GM18520 (cell line): ENCODE data around the gene SPEG.
"Not testable (repeated sequence)": the region's sequence is repeated elsewhere in the genome, so short reads cannot be mapped to it uniquely, and the experiment has no call there.

Experiments
- ATAC-seq: cut with Tn5 transposase; IDR thresholded peaks from one replicate; pipeline ENCODE4 v1.9.1; 2021; ENCODE audit not compliant: unreplicated experiment

Gene SPEG

DNA sequence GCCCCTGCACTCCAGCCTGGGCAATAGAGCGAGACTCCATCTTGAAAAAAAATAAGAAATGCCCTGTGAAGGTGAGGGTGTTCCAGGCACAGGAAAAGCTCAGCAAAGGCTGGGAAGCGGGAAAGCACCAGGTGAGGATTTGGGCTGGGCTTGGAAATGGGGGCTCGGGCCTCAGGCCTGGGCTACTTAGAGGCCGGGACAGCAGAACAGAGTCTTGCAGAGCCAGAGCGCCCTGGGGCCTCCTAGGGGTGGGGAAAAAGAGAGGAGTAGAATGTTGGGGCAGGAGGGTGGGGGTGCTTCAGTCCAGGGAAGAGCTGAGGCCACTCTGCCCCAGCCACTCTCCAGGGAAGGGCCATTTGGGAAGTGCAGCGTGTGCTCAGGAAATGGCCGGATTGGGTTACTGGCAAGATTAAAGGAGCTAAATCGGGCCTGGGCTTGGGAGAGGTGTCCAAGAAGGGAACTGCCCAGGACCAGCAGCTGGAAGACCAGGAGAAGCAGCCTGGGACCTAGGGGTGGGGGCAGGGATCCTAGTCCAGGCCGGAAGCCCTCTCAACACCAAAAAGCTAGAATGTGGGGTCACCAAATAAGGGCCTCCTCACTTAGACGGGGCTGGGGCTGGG, 30.2 kb upstream of the SPEG start:
- ATAC-seq = no peak

DNA sequence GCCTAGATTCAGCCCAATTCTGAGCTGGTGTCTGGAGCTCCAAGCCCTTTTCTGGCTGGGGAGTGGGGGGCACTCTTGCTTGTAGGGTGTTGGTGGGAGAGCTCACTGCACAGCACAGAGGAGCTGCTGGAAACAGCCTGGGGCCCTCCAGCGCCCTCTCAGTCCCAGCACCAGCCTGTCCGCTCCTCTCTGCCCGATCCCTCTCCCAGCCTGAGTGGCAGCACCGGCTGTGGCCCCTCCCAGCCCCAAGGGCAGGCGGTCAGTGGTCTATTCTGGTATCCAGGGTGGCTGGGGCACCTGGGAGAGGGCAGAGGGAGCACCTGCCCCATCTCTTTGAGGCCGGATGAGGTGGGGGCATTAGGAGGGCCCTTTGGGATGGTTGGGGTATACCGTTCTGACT, 29.7 kb upstream of the SPEG start:
- no peak for ATAC-seq

GRCh38 chr2:219405451-219405850, 29.2 kb upstream of the SPEG start:
- no peak for ATAC-seq

- no peak for ATAC-seq
These were observed 28.4 kb upstream of the SPEG start for GRCh38 chr2:219405958-219406860.

- ATAC-seq = no peak
These were observed 27.8 kb upstream of the SPEG start for GRCh38 chr2:219406861-219407230.

DNA sequence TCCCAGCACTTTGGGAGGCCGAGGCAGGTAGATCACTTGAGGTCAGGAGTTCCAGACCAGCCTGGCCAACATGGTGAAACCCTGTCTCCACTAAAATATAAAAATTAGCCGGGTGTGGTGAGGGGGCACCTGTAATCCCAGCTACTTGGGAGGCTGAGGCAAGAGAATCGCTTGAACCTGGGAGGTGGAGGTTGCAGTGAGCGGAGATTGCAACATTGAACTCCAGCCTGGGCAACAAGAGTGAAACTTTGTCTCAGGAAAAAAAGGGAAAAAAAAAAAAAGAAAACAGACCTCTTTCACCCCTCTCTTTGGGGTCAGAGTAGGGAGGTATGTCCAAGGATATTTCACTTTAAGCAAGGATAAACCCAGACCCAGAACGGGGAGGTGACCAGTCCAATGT, 27.3 kb upstream of the SPEG start:
- ATAC-seq = not testable (repeated sequence)

DNA sequence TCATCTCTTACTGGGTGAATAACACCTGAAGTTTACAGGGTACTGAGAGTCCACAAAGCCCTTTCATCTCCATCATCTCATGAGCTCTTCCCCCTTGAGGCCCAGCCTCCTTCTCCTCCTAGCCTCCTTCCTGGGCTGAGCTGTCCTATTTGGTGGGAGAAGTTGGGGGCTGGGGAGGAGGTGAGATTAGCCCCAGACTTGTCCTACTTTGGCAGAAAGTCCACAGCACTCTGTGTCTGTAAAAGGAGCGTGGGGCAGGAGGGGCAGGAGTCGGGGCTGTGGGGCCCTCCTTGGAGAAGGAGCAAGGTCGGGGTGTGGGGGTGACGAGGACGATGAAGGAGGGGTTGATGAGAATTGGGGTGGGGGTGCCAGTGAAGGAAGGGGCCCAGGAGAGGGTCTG, 26.4 kb upstream of the SPEG start:
- no peak for ATAC-seq

DNA sequence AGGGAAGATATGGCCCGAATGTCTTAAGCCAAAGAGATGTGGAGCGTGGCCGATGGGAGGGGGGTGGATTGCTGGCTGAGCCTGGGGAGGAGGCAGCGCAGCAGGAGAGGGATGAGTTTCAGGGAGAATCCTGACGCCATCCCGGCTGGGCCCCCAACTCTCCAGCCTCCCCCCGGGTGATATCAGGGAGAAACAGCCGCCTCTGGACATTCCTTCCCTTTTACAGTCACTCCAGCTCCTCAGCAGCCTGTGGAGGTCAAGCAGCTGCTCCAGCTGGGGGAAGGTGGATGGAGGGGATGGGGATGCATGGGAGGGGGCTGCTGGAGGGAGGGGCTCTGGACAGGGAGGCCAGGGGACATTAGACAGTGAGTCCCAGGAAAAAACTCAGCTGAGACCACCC, 26.0 kb upstream of the SPEG start:
- no peak for ATAC-seq

DNA sequence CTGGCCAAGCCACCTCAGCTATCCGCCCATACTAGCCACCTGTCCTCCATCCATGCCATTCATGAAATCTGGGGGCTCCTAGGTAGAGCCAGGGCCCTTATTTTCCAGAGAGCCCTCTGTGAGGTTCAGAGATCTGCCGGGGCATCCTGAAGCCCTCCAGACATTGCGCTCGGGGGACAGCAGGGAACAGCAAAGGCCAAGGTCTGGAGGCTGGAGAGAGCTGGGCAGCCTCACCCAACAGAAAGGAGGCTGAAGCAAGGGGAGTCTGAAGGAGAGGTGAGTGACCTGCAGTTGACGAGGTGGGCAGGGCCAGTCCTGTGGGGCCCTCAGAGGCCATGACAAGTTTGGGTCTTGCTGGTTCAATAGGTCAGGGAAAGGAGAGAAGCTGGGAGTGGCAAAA, 25.0 kb upstream of the SPEG start:
- ATAC-seq = no peak

- ATAC-seq = no peak
These were observed 24.3 kb upstream of the SPEG start for GRCh38 chr2:219410390-219410789.

DNA sequence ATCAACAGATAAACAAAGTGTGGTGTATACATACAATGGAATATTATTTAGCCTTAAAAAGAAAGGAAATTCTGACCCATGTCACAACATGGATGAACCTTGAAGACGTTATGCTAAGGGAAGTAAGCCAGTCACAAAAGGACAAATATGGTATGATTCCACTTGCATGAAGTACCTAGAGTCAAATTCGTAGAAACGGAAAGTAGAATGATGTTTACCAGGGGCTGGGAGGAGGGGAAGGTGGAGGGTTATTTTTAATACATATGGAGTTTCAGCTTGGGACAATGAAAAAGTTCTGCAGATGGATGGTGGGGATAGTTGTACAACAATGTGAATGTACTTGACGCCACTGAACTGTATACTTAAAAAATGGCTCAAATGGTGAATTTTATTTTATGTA, 19.8 kb upstream of the SPEG start:
- ATAC-seq = no peak

DNA sequence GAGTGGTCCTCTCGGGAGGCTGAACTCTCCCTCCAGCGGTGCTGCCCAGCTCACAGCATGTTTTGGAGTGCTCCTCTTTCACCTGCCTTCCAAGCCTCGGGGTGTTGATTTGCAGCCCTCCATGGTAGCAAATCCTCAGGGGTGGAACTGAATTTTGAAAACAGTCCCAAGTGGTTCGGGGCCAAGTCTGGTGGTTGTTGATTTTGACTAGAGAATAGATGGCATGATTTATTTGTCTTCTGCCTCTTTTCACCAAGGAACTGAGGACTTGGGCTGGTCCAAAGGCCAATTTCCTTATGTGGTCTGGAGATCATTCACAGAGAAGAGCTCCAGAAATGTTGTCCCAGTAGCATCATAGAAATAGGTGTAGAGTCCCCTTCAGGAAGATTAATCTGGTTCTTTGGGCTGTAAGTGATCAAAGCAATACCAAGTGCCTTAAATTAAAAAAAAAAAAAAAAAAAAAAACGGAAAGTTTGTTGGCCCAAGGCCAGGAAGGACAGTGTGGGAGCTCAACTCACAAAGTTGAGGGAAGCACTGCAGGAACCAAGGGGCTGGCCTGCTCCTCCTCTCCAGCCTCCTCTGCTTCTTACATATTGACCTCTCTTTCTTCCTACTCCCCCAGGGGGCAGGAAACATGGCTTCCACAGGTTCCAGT, 18.9 kb upstream of the SPEG start:
- no peak for ATAC-seq

DNA sequence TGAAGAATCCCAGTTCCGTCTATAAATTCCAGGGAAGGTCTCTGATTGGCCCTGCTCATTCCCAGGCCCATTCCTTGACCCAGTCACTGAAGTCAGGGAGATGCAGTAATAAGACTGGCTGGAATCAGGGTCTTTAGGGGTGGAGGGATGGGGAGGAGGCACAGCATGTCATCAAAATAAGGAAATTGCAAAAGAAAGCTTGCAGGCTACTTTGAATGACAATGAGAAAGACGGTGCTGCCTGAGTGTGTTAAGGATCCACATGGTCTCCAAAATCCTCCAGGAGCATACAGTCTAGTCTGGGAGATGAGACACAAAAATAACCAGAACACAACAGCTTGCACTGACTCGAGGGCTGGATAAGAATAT, 18.4 kb upstream of the SPEG start:
- no peak for ATAC-seq

DNA sequence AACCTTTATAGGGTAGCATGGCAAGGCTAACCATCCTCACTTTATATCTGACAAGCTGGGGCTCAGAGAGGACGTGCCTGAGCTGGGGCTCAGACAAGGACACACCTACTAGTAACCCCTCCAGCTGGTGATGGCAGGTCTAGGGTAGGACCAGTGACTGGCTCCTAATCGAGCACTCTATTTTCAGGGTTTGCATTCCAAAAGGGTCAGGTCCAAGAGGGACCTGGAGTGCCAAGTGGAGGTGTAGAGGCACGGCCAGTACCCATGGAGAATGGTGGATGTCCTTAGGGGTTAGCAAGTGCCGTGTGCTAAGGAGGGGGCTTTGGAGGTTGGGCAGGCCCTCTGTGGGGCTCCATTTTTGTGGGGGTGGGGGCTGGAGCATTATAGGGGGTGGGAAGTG, 17.7 kb upstream of the SPEG start:
- ATAC-seq = no peak

DNA sequence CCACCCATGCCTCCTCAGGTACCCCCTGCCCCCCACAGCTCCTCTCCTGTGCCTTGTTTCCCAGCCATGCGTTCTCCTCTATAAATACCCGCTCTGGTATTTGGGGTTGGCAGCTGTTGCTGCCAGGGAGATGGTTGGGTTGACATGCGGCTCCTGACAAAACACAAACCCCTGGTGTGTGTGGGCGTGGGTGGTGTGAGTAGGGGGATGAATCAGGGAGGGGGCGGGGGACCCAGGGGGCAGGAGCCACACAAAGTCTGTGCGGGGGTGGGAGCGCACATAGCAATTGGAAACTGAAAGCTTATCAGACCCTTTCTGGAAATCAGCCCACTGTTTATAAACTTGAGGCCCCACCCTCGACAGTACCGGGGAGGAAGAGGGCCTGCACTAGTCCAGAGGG, 17.3 kb upstream of the SPEG start:
- ATAC-seq = no peak

GRCh38 chr2:219418155-219419011, 16.3 kb upstream of the SPEG start, which contains the start of gene DES:
Gene DES (plus strand): TSS chr2:219418377. CDS start chr2:219418463, 86 bp downstream.
- no peak for ATAC-seq

DNA sequence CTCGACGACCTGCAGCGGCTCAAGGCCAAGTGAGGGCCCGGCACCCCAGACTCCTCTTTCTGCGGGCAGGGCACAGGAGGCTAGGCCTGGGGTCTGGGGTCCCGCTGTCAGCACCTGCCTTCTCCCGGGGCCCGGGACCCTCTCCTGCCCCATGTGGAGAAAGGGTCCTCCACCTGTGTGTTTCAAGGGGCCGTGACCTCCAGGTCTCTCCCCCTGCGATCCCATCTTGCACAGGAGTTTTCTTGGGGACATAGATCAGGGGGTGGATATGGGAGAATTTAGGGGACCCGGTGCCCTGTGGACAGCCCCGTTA, 15.7 kb upstream of the SPEG start:
- no peak for ATAC-seq

GRCh38 chr2:219419331-219420197, 15.1 kb upstream of the SPEG start:
- no peak for ATAC-seq

GRCh38 chr2:219420687-219421086, 14.0 kb upstream of the SPEG start:
- ATAC-seq = no peak

DNA sequence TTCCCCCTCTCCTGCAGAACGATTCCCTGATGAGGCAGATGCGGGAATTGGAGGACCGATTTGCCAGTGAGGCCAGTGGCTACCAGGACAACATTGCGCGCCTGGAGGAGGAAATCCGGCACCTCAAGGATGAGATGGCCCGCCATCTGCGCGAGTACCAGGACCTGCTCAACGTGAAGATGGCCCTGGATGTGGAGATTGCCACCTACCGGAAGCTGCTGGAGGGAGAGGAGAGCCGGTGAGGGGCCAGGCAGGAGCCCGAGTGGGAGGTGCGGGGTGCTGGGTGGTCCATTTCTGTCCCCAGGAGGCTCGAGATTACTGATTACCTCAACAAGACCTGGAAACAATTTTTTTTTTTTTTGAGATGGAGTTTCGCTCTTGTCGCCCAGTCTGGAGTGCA, 13.3 kb upstream of the SPEG start:
- no peak for ATAC-seq
